Lower leg skin (tissue), 3 donors: ENCODE data around the gene SIVA1.

Experiments
- POLR2A ChIP-seq, 2 donors: fragments of 450-650 bp; IDR thresholded peaks; one replicate each; pipeline ENCODE4 v1.6.1; 2016 to 2017; ENCODE audit warnings: antibody characterized with exemption in 2 of 2, mild to moderate bottlenecking in 1 of 2, moderate library complexity in 1 of 2
- TF ChIP-seq, protein P1 (sequence below), 3 donors: fragments of 450-650 bp; IDR thresholded peaks; one replicate each; pipeline ENCODE4 v1.5.1; 2016; ENCODE audit warnings: antibody characterized with exemption in 3 of 3, mild to moderate bottlenecking in 3 of 3, moderate library complexity in 2 of 3

DNA sequence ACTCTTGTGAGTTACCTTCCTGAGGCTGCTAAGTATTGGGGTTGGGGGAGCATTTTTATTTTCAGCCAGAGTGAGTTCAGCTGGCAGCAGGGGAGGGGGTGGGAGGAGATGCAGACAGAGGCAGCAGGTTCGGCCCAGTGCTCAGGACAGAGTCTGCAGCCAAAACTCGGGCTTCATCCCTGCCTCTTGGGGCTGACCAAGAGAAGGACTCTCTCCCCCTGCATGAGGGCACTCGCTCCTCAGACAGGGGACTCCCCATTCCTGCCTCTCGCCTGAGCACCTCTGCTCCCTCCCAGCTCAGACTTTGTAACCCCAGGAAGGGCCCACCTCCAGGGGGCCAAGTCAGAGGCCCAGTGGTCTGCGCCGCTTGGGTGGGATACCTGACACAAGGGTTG is 43.7 kb downstream of the SIVA1 start:
- TF ChIP-seq, protein P1, sequence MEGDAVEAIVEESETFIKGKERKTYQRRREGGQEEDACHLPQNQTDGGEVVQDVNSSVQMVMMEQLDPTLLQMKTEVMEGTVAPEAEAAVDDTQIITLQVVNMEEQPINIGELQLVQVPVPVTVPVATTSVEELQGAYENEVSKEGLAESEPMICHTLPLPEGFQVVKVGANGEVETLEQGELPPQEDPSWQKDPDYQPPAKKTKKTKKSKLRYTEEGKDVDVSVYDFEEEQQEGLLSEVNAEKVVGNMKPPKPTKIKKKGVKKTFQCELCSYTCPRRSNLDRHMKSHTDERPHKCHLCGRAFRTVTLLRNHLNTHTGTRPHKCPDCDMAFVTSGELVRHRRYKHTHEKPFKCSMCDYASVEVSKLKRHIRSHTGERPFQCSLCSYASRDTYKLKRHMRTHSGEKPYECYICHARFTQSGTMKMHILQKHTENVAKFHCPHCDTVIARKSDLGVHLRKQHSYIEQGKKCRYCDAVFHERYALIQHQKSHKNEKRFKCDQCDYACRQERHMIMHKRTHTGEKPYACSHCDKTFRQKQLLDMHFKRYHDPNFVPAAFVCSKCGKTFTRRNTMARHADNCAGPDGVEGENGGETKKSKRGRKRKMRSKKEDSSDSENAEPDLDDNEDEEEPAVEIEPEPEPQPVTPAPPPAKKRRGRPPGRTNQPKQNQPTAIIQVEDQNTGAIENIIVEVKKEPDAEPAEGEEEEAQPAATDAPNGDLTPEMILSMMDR (IDR thresholded peaks at IDR 0.05): no peak
- no peak for TF ChIP-seq POLR2A (IDR thresholded peaks at IDR 0.05)
